Endothelial cell of umbilical vein (primary cell): ENCODE data around the gene KLHL26. TPM values are rescaled to one million over a fixed set of nuclear protein-coding genes. Genes with fewer than 3 reads are reported as not detected.

Source experiments
- BruUV-seq: library from RNA; stranded (reverse); fragments of 400-500 nt; replicated peaks from 2 replicates; lab custom pipeline; 2021; lab: Mats Ljungman, UMichigan
- CTCF ChIA-PET: fragments of 300-600, 350-600 bp; sonication (Branson Sonifier 250); formaldehyde crosslinking; loops from one replicate; lab custom pipeline; 2021; ENCODE audit warnings: antibody characterized with exemption, inconsistent platforms; lab: Charles Lee
- POLR2A ChIA-PET: fragments of 300-600, 350-600 bp; sonication (Branson Sonifier 250); formaldehyde crosslinking; loops from one replicate; lab custom pipeline; 2021; ENCODE audit warnings: antibody characterized with exemption, inconsistent platforms; lab: Charles Lee
- DNase-seq: peaks from one replicate; pipeline ENCODE4 v3.0.0-alpha.2; 2011; ENCODE audit warnings: low read depth, low spot score
- FAIRE-seq: peaks from 2 replicates; lab custom pipeline; 2011; peaks lifted over from hg19 to GRCh38; lab: Jason Lieb, UNC
- H2AFZ ChIP-seq: 2 replicates; pipeline ENCODE4 v1.6.0; 2012; ENCODE audit warnings: low read depth, low read length, control low read depth, inconsistent platforms
- H3K27ac ChIP-seq: 2 replicates; pipeline ENCODE4 v1.5.1; 2011; ENCODE audit warnings: low read depth, mild to moderate bottlenecking, control low read depth, low read length, moderate library complexity; ENCODE audit not compliant: insufficient read depth
- H3K27me3 ChIP-seq, 2 experiments: 2 replicates each; pipeline versions ENCODE4 v1.6.0 to v1.6.1; 2011; ENCODE audit warnings: low read length in 2 of 2, mixed read lengths in 1 of 2; ENCODE audit not compliant: control insufficient read depth in 2 of 2, insufficient read depth in 2 of 2
- H3K36me3 ChIP-seq, 2 experiments: 2 replicates in 1 of 2; 3 replicates in 1 of 2; pipeline ENCODE4 v1.5.1; 2011; ENCODE audit warnings: low read length in 2 of 2, mild to moderate bottlenecking in 1 of 2, moderate library complexity in 1 of 2; ENCODE audit not compliant: control insufficient read depth in 2 of 2, insufficient read depth in 2 of 2; ENCODE audit errors: extremely low read depth in 1 of 2
- H3K4me1 ChIP-seq: 3 replicates; pipeline ENCODE4 v1.5.1; 2011; ENCODE audit warnings: mild to moderate bottlenecking, low read length; ENCODE audit not compliant: control insufficient read depth, insufficient read depth; ENCODE audit errors: extremely low read depth
- H3K4me2 ChIP-seq: 2 replicates; pipeline ENCODE4 v1.6.1; 2011; ENCODE audit warnings: low read length, control low read depth, mixed read lengths; ENCODE audit not compliant: insufficient read depth
- H3K4me3 ChIP-seq, 3 experiments: fragments of 200-600 bp in 1 of 3; sonication (generic), shearing (Covaris generic) in 1 of 3; replicated peaks in 1 of 3; 2 replicates each; pipeline ENCODE4 v1.5.1; 2011 to 2016; ENCODE audit warnings: control low read depth in 3 of 3, low read length in 3 of 3, mild to moderate bottlenecking in 2 of 3, inconsistent platforms in 1 of 3, low read depth in 1 of 3, moderate library complexity in 1 of 3; ENCODE audit not compliant: insufficient read depth in 1 of 3
- H3K79me2 ChIP-seq: 2 replicates; pipeline ENCODE4 v1.6.0; 2012; ENCODE audit warnings: low read length, inconsistent platforms; ENCODE audit not compliant: control insufficient read depth, insufficient read depth
- H3K9ac ChIP-seq: replicated peaks from 2 replicates; pipeline ENCODE3; 2011; ENCODE audit warnings: low read length, control low read depth; ENCODE audit not compliant: insufficient read depth; ENCODE audit errors: extremely low read depth
- H3K9me1 ChIP-seq: replicated peaks from 3 replicates; pipeline ENCODE4 v1.6.0; 2011; ENCODE audit warnings: mild to moderate bottlenecking, low read length; ENCODE audit not compliant: control insufficient read depth, insufficient read depth; ENCODE audit errors: extremely low read depth
- H3K9me3 ChIP-seq: replicated peaks from 2 replicates; pipeline ENCODE4 v1.5.1; 2012; ENCODE audit warnings: low read length, inconsistent platforms; ENCODE audit not compliant: control insufficient read depth, insufficient read depth
- H4K20me1 ChIP-seq: replicated peaks from 2 replicates; pipeline ENCODE3; 2011; ENCODE audit warnings: mild to moderate bottlenecking, low read length; ENCODE audit not compliant: control insufficient read depth, insufficient read depth; ENCODE audit errors: extremely low read depth
- EZH2 ChIP-seq: IDR thresholded peaks from 2 replicates; pipeline ENCODE4 v1.6.1; 2012; ENCODE audit warnings: borderline replicate concordance, low read depth, mild to moderate bottlenecking, moderate library complexity, low read length, inconsistent platforms; ENCODE audit not compliant: severe bottlenecking
- FOS ChIP-seq: IDR thresholded peaks from 2 replicates; pipeline ENCODE4 v1.6.1; 2011; ENCODE audit warnings: mild to moderate bottlenecking, low read length, moderate library complexity, borderline replicate concordance; ENCODE audit not compliant: insufficient read depth
- GATA2 ChIP-seq: IDR thresholded peaks from 2 replicates; pipeline ENCODE4 v1.7.0; 2011; ENCODE audit warnings: low read depth, mild to moderate bottlenecking, moderate library complexity, mixed read lengths, low read length; ENCODE audit not compliant: insufficient read length, insufficient read depth
- JUN ChIP-seq: IDR thresholded peaks from 2 replicates; pipeline ENCODE4 v1.6.1; 2011; ENCODE audit warnings: borderline replicate concordance, low read depth; ENCODE audit not compliant: insufficient read length, insufficient read depth
- MAX ChIP-seq: IDR thresholded peaks from 2 replicates; pipeline ENCODE4 v1.6.1; 2011; ENCODE audit not compliant: insufficient read depth, insufficient read length
- MYC ChIP-seq: IDR thresholded peaks from one replicate; pipeline ENCODE4 v1.6.1; 2011; ENCODE audit warnings: mild to moderate bottlenecking, low read depth, low read length
- POLR2A ChIP-seq: IDR thresholded peaks from 2 replicates; pipeline ENCODE4 v1.6.1; 2012; ENCODE audit warnings: low read depth, mild to moderate bottlenecking, control low read depth, low read length
- POLR2AphosphoS5 ChIP-seq: IDR thresholded peaks from 2 replicates; pipeline ENCODE4 v1.6.1; 2012; ENCODE audit warnings: low read depth, mild to moderate bottlenecking, control low read depth, low read length, moderate library complexity; ENCODE audit not compliant: insufficient read depth
- dilution Hi-C: fragments of 300-500 bp; cut with MboI; formaldehyde crosslinking; loops from one replicate; pipeline ENCODE4 v1.15.0; 2019; ENCODE audit warnings: low sequenced_read_pairs; ENCODE audit not compliant: extremely low pct_ligation_motif_present
- intact Hi-C: fragments of 100-400 bp; cut with micrococcal nuclease; formaldehyde crosslinking; loops from one replicate; pipeline ENCODE4 v1.10.0; 2022
- polyA plus RNA-seq, 4 experiments: library from polyadenylated mRNA; depleted of rRNA in 3 of 4; stranded (reverse) in 3 of 4; unstranded in 1 of 4; fragments of >200 nt; gene quantifications; 2 replicates each; pipeline versions ENCODE4 v1.2.1 to v1.2.3, GENCODE V29; 2011 to 2012; ENCODE audit warnings: missing spikeins in 1 of 4
- total RNA-seq: library from RNA; stranded (reverse); gene quantifications from 2 replicates; pipeline ENCODE4 v1.2.3, GENCODE V29; 2021
- TF ChIP-seq, protein P1 (sequence below), 2 donors: IDR thresholded peaks; 1 replicate in 1 of 2; 2 replicates in 1 of 2; pipeline ENCODE4 v1.5.1; 2011; ENCODE audit warnings: low read length in 2 of 2, mild to moderate bottlenecking in 2 of 2, moderate library complexity in 2 of 2, control low read depth in 1 of 2, inconsistent platforms in 1 of 2, low read depth in 1 of 2; ENCODE audit not compliant: insufficient read depth in 1 of 2; ENCODE audit errors: extremely low read depth in 1 of 2

KLHL26 gene
- total and polyA plus RNA-seq, 2 donors (not counting 3 experiments of a cell fraction or from before 2014, with no cell fraction given) = 2.4 to 6.2 TPM

DNA sequence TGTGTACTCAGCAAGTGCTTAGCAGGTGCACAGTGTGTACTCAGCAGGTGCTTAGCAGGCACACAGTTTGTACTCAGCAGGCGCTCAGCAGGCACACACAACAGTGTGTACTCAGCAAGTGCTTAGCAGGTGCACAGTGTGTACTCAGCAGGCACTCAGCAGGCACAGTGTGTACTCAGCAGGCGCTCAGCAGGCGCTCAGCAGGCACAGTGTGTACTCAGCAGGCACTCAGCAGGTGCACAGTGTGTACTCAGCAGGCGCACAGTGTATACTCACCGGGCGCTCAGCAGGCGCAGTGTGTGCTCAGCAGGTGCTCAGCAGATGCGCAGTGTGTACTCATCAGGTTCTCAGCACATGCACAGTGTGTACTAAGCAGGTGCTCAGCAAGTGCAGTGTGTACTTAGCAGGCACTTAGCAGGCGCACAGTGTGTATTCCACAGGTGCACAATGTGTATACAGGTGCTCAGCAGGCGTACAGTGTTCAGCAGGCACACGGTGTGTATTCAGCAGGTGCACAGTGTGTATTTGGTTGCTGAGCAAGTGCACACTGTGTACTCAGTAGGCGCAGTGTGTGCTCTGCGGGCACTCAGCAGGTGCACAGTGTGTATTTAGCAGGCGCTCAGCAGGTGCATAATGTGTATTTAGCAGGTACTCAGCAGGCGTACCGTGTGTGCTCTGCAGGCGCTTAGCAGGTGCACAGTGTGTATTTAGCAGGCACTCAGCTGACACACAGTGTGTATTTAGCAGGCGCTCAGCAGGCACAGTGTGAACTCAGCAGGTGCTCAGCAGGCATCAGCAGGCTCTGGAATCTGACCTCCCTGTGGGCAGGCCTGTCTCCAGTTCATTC, 61.7 kb downstream of the KLHL26 start:
- Histone ChIP-seq H3K9ac (no peak overlapping the region), H3K27me3 (no peaks in the 10 kb centered on the region), H3K4me3 (no peak overlapping the region), H3K27ac (no peak overlapping the region), H3K36me3 (no peaks in the 10 kb centered on the region), H3K9me3 (no peaks in the 10 kb centered on the region), H2AFZ (no peak overlapping the region), H3K79me2 (no peaks in the 10 kb centered on the region), H3K4me1 (peaks cover 3% of the 10 kb centered on the region), H4K20me1 (no peaks in the 10 kb centered on the region), H3K4me2 (no peak overlapping the region), H3K9me1 (no peaks in the 10 kb centered on the region)
- DNase-seq = no peak
- no peak for TF ChIP-seq GATA2
- TF ChIP-seq POLR2AphosphoS5 = no peak
- TF ChIP-seq, protein P1, sequence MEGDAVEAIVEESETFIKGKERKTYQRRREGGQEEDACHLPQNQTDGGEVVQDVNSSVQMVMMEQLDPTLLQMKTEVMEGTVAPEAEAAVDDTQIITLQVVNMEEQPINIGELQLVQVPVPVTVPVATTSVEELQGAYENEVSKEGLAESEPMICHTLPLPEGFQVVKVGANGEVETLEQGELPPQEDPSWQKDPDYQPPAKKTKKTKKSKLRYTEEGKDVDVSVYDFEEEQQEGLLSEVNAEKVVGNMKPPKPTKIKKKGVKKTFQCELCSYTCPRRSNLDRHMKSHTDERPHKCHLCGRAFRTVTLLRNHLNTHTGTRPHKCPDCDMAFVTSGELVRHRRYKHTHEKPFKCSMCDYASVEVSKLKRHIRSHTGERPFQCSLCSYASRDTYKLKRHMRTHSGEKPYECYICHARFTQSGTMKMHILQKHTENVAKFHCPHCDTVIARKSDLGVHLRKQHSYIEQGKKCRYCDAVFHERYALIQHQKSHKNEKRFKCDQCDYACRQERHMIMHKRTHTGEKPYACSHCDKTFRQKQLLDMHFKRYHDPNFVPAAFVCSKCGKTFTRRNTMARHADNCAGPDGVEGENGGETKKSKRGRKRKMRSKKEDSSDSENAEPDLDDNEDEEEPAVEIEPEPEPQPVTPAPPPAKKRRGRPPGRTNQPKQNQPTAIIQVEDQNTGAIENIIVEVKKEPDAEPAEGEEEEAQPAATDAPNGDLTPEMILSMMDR (IDR thresholded peaks at IDR 0.05; ENCODE audit: extremely low read depth in 1 of 2, insufficient read depth in 1 of 2, low read depth in 1 of 2, low read length in 2 of 2) = no peak
- TF ChIP-seq MAX = no peak
- TF ChIP-seq POLR2A = no peak
- TF ChIP-seq MYC = no peak
- no peak for TF ChIP-seq FOS
- TF ChIP-seq JUN = no peak
- TF ChIP-seq EZH2 = no peak
- CTCF ChIA-PET = interaction anchor here (0.6 kb wide), 1 partner anchor 148 kb away, joined by 3 read pairs; no protein-coding TSS in a partner anchor
- intact Hi-C loops (no loop called here), dilution Hi-C loops (no loop called here)
- no TSS peak for BruUV-seq
- no peak for FAIRE-seq
- POLR2A ChIA-PET = no interaction called here
